ENCODE results near the gene CAPN8. TPM values are rescaled to one million over a fixed set of nuclear protein-coding genes. Genes with fewer than 3 reads are reported as not detected.
A peak's percentile ranks its signal among the peaks of the same experiment; 100 is the strongest.

CAPN8 gene
- total RNA-seq, 1 donor from 2014 or later, result not detected

DNA sequence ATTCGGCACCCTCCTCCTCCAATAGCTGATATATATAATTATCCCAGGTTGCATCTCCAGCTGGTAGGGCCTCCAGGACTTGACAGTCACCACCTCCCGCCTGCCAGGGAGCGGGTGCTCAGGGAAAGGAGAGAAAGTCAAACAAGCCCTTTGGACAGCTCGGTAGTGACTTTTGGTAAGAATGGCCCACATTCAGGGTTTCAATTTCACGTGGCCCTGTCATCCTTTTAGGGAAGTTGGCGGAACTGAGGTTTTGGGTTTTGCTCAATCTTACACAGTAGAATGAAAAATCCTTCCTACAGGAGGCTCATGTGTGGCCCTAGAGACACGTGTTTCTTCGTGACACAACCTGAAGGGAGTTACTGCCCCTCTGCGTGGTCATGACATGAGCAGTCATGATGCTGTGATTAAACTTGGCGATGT lies 44.2 kb downstream of the CAPN8 start:
- TF ChIP-seq, protein P1, sequence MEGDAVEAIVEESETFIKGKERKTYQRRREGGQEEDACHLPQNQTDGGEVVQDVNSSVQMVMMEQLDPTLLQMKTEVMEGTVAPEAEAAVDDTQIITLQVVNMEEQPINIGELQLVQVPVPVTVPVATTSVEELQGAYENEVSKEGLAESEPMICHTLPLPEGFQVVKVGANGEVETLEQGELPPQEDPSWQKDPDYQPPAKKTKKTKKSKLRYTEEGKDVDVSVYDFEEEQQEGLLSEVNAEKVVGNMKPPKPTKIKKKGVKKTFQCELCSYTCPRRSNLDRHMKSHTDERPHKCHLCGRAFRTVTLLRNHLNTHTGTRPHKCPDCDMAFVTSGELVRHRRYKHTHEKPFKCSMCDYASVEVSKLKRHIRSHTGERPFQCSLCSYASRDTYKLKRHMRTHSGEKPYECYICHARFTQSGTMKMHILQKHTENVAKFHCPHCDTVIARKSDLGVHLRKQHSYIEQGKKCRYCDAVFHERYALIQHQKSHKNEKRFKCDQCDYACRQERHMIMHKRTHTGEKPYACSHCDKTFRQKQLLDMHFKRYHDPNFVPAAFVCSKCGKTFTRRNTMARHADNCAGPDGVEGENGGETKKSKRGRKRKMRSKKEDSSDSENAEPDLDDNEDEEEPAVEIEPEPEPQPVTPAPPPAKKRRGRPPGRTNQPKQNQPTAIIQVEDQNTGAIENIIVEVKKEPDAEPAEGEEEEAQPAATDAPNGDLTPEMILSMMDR (conservative IDR thresholded peaks at IDR 0.05; ENCODE audit: low read depth, low read length), result no peak
- no peak overlapping the region for H3K4me3 ChIP-seq (ENCODE audit: low read depth, low read length)
- no peak for DNase-seq (ENCODE audit: low read depth)

DNA sequence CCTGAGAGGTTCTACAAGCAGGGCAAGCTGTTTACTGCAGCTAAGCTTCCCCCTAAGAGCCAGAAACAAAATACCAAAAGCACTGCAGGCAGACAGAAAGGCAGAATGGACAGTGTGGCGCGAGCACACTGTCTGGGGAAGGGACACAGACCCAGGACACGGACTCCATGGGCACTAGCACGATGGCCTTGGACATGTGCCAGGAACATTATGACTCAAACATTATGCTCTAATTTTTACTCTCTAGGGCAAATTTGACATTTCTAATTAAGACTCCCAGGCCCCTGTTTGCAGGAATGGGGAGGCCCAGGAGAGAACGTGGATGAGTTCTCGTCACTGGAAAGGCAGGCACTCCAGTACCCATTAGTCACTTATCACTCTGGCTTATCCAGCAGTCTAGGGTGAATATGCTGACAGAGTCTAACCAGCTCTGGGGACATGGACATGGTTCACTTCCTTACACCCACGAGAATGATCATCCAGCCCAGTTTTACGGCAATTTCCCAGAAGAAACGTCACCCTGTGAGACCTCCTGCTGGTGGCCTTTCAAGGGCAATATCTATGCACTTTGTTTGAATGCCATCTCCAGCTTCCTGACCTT lies 45.1 kb downstream of the CAPN8 start:
- no peak overlapping the region for H3K4me3 ChIP-seq (ENCODE audit: low read depth, low read length)
- peak; percentile 25 for DNase-seq (ENCODE audit: low read depth)
- TF ChIP-seq, protein P1 (conservative IDR thresholded peaks at IDR 0.05; ENCODE audit: low read depth, low read length), result no peak

DNA sequence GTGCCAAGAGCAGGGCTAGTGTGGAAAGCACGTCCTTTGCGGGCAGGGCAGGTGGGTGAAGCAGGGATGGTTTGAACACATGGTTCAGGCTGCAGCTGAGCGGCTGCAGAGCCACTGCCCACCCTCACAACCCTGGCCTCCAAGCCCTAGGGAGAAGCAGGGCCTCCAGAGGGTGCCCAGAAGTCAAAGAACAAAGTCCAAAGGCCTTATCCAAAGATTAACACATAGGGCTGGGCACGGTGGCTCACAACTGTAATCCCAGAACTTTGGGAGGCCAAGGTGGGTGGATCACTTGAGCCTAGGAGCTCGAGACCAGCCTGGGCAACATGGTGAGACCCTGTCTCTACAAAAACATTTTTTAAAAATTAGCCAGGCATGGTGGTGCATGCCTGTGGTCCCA lies 46.8 kb downstream of the CAPN8 start:
- no peak for DNase-seq (ENCODE audit: low read depth)
- TF ChIP-seq, protein P1 (conservative IDR thresholded peaks at IDR 0.05; ENCODE audit: low read depth, low read length), result no peak
- no peak overlapping the region for H3K4me3 ChIP-seq (ENCODE audit: low read depth, low read length)

DNA sequence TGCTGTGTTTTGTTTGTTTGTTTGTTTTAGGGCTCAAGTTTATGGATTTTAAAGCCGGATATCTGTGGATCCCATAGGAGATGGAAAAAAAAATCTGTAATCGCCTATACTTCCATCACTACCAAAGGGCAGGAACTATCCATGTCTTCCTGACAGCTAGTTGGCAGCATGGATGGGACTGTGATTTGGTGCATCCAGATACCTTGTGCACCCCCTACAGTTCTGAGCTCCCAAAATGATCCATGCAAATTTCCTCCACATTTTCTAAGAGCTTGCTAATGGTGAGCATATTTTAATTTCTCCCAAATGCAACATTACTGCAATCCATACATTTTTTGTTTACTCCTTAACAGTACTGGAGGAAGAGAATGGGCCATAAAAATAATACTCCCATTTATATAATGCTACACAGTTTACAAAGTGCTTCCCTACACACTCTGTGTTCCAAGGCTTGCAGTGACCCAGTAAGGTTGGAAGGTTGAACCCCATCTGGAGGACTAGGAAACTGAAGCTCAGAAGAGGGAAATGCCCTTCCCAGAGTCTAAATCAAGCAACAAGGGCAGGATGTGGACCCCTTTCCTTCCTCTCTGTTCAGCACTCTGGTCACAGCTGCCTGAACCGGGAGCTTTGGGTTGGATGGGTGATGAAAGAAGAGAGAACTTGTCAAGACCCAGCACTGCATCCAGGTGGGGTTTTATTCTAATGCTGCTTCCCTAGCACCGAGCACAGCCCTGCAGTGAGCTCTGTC lies 48.0 kb downstream of the CAPN8 start:
- no peak overlapping the region for H3K4me3 ChIP-seq (ENCODE audit: low read depth, low read length)
- TF ChIP-seq, protein P1 (conservative IDR thresholded peaks at IDR 0.05; ENCODE audit: low read depth, low read length), result no peak
- no peak for DNase-seq (ENCODE audit: low read depth)

DNA sequence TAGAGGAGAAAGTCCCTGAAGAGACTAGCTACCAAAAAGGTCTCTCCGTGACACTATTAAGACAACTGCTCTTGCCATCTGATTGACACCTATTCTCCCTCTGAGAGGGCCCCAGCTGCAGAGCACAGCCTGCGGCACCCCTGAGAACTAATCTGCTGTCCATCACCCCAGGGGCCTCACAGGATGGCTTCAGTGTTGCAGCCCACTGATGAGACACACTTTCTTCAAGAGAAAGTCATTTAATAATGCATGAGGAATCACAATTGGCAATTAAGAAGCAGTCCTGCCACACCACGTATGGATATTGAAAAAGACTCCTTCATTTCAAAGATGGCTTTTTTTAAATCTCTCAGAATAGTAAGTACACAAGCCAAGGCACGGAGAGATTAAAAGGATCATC lies 48.9 kb downstream of the CAPN8 start:
- TF ChIP-seq, protein P1 (conservative IDR thresholded peaks at IDR 0.05; ENCODE audit: low read depth, low read length), result no peak
- H3K4me3 ChIP-seq (ENCODE audit: low read depth, low read length), result no peak overlapping the region
- DNase-seq (ENCODE audit: low read depth), result no peak

DNA sequence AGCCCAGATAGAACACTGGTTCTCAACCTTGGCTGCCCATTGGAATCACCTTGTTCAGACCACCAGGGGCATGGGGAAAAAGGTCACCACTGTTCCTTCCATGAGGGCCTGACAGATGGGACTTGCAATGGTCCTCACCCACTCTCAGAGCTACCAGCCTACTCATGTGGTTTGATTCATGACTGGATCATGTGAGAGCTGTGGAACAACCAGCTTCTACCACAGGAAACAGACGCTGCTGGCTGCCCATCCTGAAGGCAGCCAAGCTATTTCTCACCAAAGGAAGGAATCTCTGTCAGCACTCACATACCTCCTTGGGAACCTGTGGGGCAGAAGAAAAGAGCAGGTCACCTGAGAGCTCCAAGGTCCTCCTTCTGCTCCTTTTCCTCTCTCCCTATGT lies 53.6 kb downstream of the CAPN8 start:
- no peak overlapping the region for H3K4me3 ChIP-seq (ENCODE audit: low read depth, low read length)
- TF ChIP-seq, protein P1 (conservative IDR thresholded peaks at IDR 0.05; ENCODE audit: low read depth, low read length), result no peak
- peak; percentile 12 for DNase-seq (ENCODE audit: low read depth)

DNA sequence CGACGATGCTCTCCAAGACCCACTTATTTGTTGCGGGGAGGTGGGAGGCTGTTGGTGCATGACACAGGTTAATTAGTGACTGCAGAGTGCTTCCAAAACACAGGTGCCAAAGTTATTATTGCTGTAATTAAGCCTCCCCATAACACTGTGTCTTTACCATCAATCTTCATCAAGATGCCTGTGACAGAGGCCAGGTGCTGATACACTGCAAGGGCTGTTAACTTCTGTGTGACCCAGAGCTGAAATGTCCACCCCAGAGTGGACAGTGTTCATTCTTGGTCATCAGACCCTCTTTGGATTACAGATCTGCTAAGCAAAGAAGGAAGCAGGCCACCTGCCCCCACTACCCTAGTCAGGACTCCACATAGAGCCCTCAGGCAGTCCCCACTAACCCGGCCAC lies 55.5 kb downstream of the CAPN8 start:
- no peak for DNase-seq (ENCODE audit: low read depth)
- TF ChIP-seq, protein P1 (conservative IDR thresholded peaks at IDR 0.05; ENCODE audit: low read depth, low read length), result no peak
- no peak overlapping the region for H3K4me3 ChIP-seq (ENCODE audit: low read depth, low read length)

Data from epithelial cell of proximal tubule (primary cell).